SIG-M5 treated with dmso at 0.1 percent for 504 hours (cell line): ENCODE data around the gene DGLUCY.
"Not testable (repeated sequence)": the region's sequence is repeated elsewhere in the genome, so short reads cannot be mapped to it uniquely, and the experiment has no call there.

Source experiments
- DNase-seq: peaks from one replicate; lab custom pipeline; 2025; ENCODE audit not compliant: unreplicated experiment; lab: John Stamatoyannopoulos, UW

Gene DGLUCY

DNA sequence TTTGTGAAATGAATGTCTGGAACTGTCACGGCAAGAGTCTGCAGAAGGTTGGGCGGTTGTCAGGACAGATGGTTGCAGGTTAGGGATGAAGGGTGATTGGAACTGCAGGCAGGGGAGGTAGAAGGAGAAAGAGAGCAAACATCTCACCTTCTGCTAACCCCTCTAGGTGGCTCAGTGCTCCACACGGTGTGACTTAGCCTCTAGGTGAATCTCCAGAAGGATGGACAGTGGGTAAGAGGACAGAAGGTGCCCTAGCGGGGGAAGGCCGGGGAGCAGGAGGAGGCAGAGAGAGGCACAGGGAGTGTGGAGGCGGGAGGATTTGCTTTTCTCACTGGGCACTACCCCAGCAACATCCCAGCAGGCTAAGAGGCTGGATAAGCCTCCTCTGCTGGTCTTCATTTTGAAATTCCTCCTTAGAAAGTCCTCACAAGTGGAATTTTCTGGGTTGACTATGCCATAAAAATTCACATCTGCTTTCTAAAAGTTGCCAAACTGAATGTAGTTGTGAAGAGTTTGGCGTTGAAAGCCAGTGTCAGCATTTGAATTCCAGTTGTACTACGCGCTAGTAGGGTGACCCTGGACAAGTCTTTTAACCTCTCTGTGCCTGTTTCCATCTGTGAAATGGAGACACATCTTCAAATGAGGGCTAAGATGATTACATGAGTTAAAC is 141.3 kb downstream of the DGLUCY start:
- DNase-seq, result no peak

DNA sequence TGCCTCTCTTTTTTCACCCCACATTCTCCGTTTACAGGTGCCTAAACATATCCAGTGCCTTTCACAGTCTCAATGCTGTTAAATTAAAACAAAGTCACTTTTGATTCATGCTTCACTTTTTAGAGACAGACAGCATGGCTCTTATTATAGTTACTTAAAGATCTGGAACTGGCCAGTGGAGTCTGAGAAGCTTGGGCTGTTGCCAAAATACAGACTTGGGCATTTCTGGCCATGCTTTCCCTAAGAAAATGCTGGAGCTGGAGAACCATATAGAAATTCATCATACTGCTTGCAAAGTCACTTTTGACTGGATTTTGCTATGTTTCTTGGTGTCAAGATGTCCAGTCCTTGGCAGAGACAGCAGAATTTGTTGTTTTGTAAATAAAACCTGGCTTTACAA is 142.8 kb downstream of the DGLUCY start:
- DNase-seq, result no peak

DNA sequence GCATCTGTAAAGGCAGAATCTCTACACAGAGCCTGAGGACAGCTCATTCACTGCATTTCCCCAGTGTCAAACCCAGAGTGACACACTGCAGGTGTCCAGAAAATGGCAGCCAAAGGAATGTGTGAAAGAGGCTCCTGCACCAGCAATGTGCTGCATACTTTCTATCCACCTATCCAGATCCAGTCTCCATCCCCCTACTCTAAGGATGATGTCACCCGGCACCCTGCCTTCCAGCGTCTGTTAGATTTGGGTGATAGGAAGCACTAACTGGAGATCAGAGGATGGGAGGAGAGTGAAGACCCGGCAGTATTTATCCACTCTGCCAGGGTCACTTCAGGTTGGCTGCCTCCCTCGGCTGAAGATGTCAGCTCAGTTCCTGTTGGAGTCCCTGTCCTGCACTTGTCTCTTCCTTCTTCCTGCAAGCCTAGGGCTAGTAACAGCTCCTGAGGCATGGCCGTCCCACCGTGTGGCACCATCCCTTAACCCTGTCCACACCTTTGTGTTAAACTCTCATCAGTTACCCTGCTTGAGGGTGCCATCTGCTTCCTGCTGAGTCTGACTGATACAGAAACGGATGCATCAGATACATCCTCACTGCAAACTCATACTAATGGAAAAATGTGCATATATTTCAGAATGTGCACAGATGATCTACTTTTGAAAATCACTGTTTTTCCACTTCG is 143.6 kb downstream of the DGLUCY start:
- no peak for DNase-seq

DNA sequence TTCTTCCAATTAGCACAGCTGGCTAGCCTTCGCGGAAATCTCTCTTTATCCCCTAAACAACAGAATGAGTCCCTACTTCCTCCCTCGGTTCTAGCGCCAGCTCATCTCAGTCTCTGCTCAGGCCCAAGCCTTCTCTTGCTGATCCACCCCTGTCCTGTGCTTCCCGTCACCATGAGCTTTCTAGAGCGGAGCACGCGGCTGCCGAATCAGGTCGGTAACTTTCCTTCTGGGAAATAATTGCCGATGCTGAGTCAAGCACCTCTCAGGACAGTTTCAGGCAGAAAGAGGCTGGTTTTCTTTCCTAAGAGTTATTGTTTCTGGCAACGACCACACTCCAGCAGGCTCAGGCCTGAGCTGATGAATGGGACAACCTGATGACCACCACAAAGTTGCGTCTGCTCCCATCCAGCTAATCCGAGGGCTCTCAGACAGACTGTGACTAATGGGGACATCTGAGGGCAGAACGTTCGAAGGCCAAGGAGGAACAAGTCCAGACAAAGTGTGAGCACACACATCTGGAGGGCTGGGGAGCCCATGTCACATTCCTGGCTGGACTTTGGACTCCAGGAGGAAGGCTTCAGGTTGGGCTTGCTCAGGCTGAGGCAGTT is 144.2 kb downstream of the DGLUCY start:
- no peak for DNase-seq

DNA sequence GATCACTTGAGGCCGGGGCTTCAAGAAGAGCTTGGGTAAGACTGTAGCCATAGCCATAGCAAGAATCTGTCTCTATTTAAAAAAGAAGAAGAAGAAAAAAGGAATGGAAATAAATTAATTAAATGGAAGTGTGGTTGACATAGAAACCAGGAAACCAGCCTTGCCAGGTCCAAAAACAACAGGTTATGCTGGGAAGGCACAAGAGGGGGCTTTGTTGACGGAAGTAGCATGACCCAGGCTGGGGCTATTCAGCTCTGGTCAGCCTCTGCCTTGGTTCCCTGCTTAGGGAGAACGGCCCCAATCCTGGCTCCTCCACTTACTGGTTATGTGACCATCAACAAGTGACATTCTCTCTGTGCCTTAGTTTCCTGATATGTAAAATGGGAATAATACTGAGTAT is 145.0 kb downstream of the DGLUCY start:
- no peak for DNase-seq

DNA sequence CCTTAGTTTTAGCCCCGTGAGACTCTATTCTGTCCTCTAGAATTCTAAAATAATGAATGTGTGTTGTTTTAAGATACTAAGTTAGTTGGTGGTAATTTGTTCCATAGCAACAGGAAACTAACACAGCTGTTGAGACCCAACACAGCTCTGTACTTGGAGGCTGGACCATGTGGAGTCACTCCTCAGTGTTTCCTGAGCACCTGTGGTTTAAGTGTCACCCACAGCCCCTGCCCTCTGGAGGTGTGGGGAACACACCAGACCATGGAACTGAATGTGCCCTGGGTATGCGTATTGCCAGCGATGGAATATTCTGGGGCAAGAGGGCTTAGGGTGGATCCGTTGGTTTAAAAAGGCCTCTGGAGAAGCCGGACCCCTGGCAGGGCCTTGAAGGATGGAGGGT is 147.2 kb downstream of the DGLUCY start:
- no peak for DNase-seq

DNA sequence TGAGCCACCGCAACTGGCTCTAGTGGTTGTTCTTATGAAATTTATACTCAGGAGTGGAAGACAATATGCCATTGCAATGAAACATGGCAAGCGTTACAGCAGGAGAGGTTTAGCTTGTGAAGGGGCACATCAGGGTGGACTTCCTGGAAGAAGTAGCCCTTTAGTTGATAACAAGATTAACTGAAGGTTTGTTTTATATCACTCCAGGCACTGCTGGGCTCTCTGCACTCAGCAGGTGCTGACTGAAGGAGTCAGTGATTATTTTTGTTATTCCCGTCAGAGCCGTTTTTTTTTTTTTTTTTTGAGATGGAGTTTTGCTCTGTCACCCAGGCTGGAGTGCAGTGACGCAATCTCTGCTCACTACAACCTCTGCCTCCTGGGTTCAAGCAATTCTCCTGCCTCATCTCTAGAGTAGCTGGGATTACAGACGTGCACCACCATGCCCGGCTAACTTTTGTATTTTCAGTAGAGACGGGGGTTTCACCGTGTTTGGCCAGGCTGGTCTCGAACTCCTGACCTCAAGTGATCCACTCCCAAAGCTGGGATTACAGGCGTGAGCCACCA is 148.2 kb downstream of the DGLUCY start:
- no peak for DNase-seq

DNA sequence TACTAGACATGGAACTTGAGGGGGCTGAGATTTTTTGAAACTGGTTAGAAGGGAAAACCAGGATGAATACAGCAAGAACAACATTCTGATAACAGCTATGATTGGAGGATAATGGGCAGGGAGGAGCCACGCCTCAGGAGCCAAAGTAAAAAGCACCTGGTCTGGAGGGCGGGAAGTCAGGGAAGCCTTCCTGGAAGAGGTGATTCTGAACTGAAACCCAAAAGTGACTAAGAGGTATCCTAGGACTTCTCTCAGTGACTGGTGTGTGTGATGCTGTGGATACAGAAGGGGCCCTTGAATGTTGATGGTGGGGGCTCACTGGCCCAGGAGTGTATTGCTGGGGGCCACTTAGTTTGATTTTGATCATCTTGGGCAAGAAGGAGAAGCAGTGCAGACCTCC is 149.5 kb downstream of the DGLUCY start:
- DNase-seq, result no peak

DNA sequence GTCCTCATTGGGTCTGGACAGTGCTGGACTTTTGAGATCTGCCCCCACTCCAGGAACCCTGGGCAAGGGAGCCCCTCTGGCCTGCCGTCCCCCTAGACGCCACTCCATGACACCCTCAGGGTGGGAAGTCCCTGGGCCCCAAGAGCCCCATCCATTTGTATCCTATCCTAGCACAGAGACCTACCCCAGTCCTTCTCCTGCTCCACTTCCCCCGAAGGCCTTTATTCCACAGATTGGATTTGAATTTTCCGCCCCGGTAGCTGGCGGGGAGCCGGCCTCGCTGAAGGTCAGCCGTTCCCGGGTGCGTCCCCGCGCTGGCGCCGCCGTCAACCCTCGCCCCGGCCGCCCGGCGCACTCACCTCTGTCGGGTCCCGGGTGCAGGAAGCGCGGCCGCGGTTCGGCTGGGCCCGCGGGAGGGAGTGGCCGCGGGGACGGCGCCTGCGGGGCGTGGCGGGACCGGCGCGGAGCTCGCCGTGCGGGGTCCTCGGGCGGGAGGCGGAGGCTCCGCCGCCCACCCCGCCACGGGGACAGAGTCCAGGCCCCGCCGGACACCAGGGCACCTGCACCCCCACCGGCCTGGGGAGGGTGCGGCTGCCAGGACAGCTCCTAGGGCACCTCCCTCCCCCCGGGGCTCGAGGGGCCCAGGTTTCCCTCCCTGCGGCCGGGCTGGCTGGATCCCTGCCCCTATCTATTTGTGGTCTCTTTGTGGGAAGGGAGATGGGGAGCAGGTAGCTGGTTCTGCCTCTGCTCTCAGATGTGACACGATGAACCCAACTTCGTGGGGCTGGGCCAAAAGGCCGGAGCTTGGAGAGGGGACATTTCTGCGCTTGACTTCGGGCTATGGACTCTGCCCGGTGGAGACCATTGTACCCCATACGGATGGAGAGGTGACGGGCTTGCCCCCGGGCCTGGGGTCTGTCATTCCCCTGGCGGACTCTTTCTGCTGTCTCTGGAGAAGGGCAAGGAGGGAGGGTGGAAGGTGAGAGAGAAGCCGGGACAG is 150.6 kb downstream of the DGLUCY start:
- no peak for DNase-seq

DNA sequence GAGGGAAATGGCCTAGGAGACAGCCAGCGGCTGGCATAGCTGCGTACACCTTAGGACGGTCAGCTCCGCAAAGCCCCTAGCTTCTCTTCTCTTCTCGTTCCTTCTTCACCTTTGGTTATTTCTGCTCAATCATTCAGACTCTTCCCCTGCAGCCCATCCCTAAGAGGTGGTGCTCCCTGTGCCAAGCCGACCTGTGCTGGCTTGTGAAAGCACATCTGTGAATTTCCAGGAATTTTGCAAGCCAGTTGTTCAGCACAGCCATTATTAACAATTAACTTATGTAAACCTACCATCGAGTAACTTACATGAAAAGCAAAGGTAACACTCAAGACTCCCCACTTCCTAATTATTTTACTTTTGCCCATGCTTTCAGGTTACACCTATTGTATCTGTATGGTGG is 151.5 kb downstream of the DGLUCY start:
- DNase-seq, result no peak

DNA sequence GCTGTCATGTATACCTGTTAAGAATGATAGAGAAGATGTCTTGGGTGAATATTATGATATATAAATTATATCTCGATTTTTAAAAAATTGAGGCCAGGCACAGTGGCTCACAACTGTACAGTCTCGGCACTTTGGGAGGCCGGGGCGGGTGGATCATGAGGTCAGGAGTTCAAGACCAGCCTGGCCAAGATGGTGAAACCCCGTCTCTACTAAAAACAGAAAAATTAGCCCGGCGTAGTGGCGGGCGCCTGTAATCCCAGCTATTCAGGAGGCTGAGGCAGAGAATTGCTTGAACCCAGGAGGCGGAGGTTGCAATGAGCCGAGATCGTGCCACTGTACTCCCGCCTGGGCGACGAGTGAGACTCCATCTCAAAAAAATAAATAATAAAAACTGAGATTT is 152.4 kb downstream of the DGLUCY start:
- not testable (repeated sequence) for DNase-seq

DNA sequence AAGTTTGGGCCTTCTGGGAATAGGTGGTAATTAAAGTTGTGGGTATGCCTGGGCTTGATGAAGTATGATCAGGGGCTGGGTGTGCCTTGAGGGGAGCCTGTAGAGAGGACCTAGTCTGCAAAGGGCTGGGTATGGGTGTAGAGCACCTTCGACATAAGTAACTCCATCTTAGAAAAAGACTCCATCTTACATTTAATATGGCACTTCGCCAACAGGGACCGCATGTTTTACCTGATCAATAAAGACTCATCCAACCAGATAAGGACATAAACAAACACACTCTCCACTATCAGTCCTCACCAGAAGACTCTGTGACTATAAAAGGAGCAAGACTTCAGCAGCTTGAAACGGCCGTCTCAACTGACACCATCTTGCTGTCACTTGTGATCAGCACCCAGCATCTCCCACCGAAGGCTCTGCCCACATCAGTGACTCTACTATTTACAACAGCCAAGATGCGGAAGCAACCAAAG is 154.1 kb downstream of the DGLUCY start:
- DNase-seq, result no peak

DNA sequence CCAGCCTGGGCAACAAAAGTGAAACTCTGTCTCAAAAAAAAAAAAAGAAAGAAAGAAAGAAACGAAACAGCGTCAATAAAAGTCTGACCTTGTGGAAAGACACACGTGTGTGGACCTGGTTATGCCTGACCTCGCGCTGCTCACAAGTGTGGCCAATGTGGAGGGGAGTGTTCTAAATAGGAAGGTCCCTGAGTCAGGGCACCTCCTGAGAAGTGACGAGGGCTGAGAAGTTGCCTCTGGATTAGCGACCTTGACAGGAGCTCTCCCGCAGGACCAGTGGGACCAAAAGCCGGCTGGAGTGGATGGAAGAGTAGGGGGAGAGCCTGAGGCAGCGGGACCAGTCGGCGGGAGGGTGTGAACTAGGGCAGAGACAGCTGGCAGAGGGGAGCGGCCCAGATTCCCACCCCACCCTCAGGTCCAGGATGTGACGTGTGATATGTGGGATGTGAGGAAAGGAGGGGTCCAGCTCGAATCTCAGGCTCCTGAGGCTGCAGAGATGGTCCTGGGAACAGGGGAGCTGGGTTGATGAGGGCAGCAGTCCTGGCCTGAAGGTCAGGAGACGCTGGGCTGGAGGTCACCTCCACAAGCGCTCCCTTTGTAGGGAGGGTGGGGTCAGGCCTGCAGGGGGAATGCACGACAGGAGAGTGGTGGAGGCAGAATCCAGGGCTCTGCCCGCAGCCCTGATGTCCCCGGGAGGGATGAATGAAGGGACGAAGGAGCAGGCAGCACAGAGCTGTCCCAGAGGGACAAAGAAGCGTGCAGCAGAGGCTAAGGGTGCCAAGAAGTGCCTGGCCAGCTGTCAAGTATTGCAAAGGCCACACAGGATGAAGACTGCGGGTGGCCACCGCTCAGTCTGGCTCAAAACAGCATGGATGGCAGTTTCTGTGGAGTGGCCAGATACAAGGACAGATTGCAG is 155.5 kb downstream of the DGLUCY start:
- no peak for DNase-seq

DNA sequence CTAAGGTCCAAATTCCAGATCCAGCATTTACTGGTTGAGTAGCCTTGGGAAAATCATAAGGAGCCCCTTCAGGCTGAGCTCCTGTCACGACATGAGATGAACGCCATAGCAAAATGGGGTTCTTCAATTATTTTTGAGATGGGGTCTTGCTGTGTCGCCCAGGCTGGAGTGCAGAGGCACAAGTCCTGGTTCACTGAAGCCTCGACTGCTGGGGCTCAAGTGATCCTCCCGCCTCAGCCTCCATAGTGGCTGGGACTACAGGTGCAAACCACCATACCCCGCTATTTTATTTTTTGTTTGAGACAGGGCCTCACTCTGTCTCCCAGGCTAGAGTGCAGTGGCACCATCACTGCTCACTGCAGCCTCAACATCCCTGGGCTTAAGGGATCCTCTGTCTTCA is 156.3 kb downstream of the DGLUCY start:
- no peak for DNase-seq

DNA sequence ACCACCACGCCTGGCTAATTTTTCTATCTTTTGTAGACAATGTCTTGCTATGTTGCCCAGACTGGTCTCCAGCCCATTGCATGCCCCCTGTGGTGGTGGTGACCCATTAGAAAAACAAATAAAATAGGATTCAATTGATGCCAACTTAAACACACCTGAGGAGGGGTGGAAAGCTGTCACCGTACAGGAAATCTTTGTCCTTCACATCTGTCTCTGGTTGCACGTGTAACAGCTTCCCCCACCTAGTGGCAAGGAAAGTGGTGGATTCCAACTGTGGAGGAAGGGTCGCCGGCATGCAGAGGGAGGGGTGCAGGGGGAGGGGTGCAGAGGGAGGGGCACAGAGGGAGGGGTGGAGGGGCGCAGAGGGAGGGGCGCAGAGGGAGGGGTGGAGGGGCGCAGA is 156.7 kb downstream of the DGLUCY start:
- no peak for DNase-seq

DNA sequence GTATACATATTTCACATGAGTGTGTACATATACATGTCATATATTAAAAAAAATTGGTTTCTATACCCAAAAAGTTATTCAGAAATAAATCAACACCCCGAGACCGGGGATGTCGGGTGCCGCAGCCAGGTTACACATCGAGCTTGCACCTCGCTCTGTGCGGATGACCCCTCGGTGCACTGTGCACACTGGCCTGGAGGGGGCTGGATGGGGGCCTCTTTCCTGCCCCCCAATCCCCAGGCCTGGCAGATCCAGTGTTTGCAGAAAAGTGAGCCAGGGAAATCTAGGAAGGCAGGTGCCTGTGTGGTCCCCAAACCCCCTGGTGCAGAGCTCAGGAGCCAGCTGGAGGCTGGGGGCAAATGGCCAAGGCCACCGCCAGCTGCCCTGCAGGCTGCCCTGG is 157.8 kb downstream of the DGLUCY start:
- no peak for DNase-seq

DNA sequence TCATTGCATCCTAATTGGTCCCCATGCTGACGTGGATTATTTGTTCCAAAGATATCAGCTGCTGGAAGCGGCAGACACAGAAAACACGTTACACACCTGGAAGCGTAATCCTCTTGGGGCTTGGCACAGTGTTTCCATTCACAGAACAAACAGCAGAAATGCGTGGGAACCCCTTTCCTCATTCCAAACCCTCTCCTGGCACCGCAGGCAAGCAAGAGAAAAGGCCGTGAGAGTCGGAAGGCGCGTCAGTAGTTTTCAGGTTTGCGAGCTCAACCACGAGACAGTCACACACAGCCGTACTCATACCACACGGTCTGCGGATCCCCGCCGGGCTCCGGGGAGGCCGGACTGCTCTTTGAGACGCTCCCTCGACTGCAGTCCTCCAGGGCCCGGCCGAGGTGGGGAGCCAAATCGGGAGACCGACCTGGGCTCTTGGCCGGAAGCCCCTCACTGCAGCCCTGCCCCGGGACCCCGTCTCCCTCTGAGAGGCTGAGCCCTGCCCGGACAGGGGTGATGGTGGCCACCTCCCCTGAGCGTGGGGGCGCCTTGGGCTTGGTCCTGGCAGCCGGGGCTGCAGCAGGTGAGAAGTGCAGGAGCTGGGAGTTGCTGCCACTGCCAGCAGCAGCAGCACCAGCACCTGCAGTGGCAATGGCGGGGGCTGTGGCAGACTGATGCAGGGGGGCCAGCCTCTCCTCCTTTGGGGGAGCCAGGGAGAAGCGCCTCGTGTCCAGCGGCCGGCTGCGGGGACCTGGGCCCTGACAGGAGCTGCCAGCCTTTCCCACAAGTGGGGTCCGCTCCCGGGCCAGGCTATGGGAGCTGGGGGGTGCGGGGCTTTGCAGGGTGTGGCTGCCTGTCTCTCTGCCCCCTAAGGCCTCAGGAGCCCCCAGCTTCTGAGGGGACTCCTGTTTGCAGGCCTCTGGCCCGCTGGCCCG is 158.7 kb downstream of the DGLUCY start:
- DNase-seq, result no peak

DNA sequence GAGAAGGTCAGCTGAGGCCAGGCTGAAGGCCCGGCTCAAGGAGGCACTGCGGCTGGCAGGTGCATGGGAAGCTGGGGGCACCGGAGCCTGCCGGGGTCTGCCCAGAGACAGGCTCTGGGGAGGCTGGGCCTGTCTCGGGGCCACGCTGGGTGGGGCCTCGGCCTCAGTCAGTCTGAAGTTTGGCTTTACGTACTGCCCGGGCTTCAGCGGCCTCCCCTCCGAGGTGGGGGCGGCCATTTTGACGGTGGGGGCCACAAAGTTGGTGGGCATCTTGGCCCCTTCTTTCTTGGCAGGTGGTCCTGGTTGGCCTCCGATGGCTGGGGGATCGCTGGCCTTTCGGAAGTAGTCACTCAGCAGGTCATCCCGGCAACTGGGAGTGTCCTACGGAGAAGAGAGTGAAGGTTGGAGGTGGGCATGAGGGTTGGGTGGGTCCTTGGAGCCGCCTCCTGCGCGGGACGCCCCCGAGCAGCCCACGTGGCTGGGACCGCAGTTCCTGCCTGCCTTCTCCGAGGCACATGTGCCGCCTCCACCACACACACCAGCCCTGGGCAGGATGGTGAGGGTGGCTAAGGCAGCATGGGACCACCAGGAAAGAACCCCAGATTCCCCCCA is 159.5 kb downstream of the DGLUCY start:
- no peak for DNase-seq
